WTC11 (cell line): ENCODE data around the gene CGNL1. TPM values are rescaled to one million over a fixed set of nuclear protein-coding genes. Genes with fewer than 3 reads are reported as not detected.

Source experiments
- ATAC-seq: fragments of 200-7000 bp; cut with Tn5 transposase; 2 replicates; pipeline ENCODE4 v1.10.0; 2021; ENCODE audit warnings: mild to moderate bottlenecking, moderate library complexity
- CTCF ChIA-PET: fragments of 300-600 bp; sonication (Branson Sonifier 250); formaldehyde crosslinking; loops from one replicate; lab custom pipeline; 2021; ENCODE audit warnings: antibody characterized with exemption; lab: Charles Lee
- POLR2A ChIA-PET: fragments of 350-600 bp; sonication (Branson Sonifier 250); formaldehyde crosslinking; loops from one replicate; lab custom pipeline; 2021; ENCODE audit warnings: antibody characterized with exemption; lab: Charles Lee
- DNase-seq: peaks from one replicate; pipeline ENCODE4 v3.0.0; 2021; ENCODE audit warnings: low spot score
- H3K27ac Mint-ChIP-seq: 2 replicates; pipeline ENCODE4 v1.8.0; 2021; ENCODE audit warnings: mixed read lengths
- H3K27me3 Mint-ChIP-seq: 2 replicates; pipeline ENCODE4 v1.8.0; 2021; ENCODE audit warnings: low read depth, mild to moderate bottlenecking, moderate library complexity, mixed read lengths
- H3K36me3 Mint-ChIP-seq: 2 replicates; pipeline ENCODE4 v1.8.0; 2021; ENCODE audit warnings: mixed read lengths
- H3K4me1 Mint-ChIP-seq: 2 replicates; pipeline ENCODE4 v1.8.0; 2022; ENCODE audit warnings: mixed read lengths
- H3K4me3 Mint-ChIP-seq: 2 replicates; pipeline ENCODE4 v1.8.0; 2021; ENCODE audit warnings: mild to moderate bottlenecking, moderate library complexity, mixed read lengths
- H3K9me3 Mint-ChIP-seq: 2 replicates; pipeline ENCODE4 v1.8.0; 2021; ENCODE audit warnings: mixed read lengths
- CTCF ChIP-seq: fragments of 200-600 bp; IDR thresholded peaks from 2 replicates; pipeline ENCODE4 v1.8.0; 2022; ENCODE audit warnings: antibody characterized with exemption
- E2F4 ChIP-seq: sonication (generic); formaldehyde crosslinking; IDR thresholded peaks from 2 replicates; pipeline ENCODE4 v1.8.1; 2022; ENCODE audit warnings: low read depth, mild to moderate bottlenecking, moderate library complexity, missing genetic modification reagents, borderline replicate concordance
- USF1 ChIP-seq: sonication (generic); formaldehyde crosslinking; IDR thresholded peaks from 2 replicates; pipeline ENCODE4 v1.8.0; 2022; ENCODE audit warnings: mild to moderate bottlenecking, missing genetic modification reagents
- ZNF281 ChIP-seq: sonication (generic); formaldehyde crosslinking; IDR thresholded peaks from 2 replicates; pipeline ENCODE4 v1.8.0; 2023; ENCODE audit warnings: mild to moderate bottlenecking, missing genetic modification reagents
- ZNF512 ChIP-seq: sonication (generic); formaldehyde crosslinking; IDR thresholded peaks from 2 replicates; pipeline ENCODE4 v1.8.1; 2022; ENCODE audit warnings: missing genetic modification reagents, borderline replicate concordance
- ZNF532 ChIP-seq: fragments of 250-450 bp; sonication (Bioruptor Pico); IDR thresholded peaks from 2 replicates; pipeline ENCODE4 v1.9.0; 2021; ENCODE audit warnings: mild to moderate bottlenecking, borderline replicate concordance
- total RNA-seq: library from RNA; stranded (reverse); gene quantifications from 3 replicates; pipeline ENCODE4 v1.2.3, GENCODE V29; 2021
- TF ChIP-seq, protein P1 (sequence below): fragments of 250-450 bp; sonication (Bioruptor Pico); conservative IDR thresholded peaks from 2 replicates; pipeline ENCODE4 v1.9.0; 2021; ENCODE audit warnings: mild to moderate bottlenecking

Gene CGNL1
- total RNA-seq, 1 experiment from 2014 or later, result 57.3 TPM

- ChIA-PET POLR2A (no interaction called here), CTCF (interaction anchor here (0.6 to 6.9 kb wide), 9 partner anchors 10 to 203 kb away, joined by 3 to 139 read pairs (median 10); no protein-coding TSS in a partner anchor)
- no peak for TF ChIP-seq USF1 (CRISPR knock-in tag)
- no peak for TF ChIP-seq ZNF281
- no peak for TF ChIP-seq ZNF532 (CRISPR knock-in tag)
- TF ChIP-seq, protein P1, sequence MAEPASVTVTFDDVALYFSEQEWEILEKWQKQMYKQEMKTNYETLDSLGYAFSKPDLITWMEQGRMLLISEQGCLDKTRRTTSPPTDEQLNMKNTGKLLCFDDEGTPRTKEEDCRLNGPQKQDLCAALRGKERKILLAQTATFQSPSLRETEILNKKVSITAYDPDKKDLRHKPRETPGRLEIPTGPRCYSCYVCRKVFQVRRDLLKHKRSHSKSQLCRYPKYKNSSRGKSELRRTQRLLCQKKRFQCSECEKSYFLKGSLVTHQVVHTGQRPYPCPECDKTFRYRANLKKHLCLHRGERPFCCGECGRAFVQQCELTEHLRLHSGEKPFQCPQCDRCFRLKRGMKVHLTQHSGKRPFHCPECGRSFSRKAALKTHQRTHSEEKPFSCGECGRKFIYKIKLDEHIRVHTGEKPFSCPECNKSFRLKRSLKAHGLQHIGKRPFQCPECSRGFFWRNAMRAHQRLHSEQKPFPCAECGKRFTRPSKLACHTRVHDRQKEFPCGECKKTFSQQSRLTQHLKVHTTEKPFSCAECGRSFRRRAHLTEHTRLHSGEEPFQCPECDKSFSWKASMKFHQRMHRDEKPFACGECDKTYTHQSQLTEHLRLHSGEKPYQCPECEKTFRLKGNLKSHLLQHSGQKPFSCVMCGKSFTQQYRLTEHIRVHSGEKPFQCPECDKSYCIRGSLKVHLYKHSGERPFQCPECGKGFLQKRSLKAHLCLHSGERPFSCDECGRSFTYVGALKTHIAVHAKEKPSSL (CRISPR knock-in tag), result no peak
- no peak for TF ChIP-seq ZNF512 (CRISPR knock-in tag)
- no peak for TF ChIP-seq E2F4 (CRISPR knock-in tag)
- TF ChIP-seq CTCF, result no peak
- Mint-ChIP-seq H3K9me3 (no peaks in the 10 kb centered on the region), H3K36me3 (no peaks in the 10 kb centered on the region), H3K4me3 (no peak overlapping the region), H3K27ac (no peak overlapping the region), H3K27me3 (no peaks in the 10 kb centered on the region), H3K4me1 (peaks cover 10% of the 10 kb centered on the region)
- no peak for DNase-seq
- no peak for ATAC-seq
Measured at GRCh38 chr15:57339321-57339720, 37.0 kb upstream of the CGNL1 start.
